Measurements from ENCODE around the gene SULT1C4. TPM values are rescaled to one million over a fixed set of nuclear protein-coding genes. Genes with fewer than 3 reads are reported as not detected.

SULT1C4 gene
- total RNA-seq, 4 donors from 2014 or later: 12.0 to 33.4 (median 13.2) TPM

DNA sequence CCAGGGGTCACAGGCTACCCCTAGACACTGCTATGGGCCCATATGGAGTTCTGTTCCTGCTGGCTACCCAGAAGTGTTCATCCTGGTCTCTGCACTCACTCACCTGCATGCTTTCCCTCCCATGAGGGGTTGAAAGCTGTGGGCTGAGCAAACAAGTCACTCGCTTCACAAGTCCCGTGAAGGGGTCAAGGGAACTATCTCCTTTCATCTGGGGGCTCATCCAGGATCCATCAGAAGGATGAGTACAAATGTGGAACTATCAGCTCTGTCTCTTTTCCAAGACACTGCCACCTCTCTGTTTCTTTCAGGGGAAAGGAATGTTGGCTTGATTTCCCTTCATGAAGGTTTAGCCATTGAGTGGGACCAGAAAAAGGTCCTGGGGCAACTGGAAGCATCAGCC is 21.7 kb downstream of the SULT1C4 start:
- intact Hi-C loops (cut with DNase I; ENCODE audit: low total_unique reads): no loop called here
- H3K27me3 ChIP-seq: no peaks in the 10 kb centered on the region
- H3K36me3 ChIP-seq: no peaks in the 10 kb centered on the region
- TF ChIP-seq, protein P1, sequence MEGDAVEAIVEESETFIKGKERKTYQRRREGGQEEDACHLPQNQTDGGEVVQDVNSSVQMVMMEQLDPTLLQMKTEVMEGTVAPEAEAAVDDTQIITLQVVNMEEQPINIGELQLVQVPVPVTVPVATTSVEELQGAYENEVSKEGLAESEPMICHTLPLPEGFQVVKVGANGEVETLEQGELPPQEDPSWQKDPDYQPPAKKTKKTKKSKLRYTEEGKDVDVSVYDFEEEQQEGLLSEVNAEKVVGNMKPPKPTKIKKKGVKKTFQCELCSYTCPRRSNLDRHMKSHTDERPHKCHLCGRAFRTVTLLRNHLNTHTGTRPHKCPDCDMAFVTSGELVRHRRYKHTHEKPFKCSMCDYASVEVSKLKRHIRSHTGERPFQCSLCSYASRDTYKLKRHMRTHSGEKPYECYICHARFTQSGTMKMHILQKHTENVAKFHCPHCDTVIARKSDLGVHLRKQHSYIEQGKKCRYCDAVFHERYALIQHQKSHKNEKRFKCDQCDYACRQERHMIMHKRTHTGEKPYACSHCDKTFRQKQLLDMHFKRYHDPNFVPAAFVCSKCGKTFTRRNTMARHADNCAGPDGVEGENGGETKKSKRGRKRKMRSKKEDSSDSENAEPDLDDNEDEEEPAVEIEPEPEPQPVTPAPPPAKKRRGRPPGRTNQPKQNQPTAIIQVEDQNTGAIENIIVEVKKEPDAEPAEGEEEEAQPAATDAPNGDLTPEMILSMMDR (IDR thresholded peaks at IDR 0.05): no peak
- TF ChIP-seq POLR2A (IDR thresholded peaks at IDR 0.05): no peak
- no peaks in the 10 kb centered on the region for H3K4me1 ChIP-seq
- H3K4me3 ChIP-seq: no peak overlapping the region
- no peak for DNase-seq
- no peak overlapping the region for H3K27ac ChIP-seq
- H3K9me3 ChIP-seq: no peaks in the 10 kb centered on the region

DNA sequence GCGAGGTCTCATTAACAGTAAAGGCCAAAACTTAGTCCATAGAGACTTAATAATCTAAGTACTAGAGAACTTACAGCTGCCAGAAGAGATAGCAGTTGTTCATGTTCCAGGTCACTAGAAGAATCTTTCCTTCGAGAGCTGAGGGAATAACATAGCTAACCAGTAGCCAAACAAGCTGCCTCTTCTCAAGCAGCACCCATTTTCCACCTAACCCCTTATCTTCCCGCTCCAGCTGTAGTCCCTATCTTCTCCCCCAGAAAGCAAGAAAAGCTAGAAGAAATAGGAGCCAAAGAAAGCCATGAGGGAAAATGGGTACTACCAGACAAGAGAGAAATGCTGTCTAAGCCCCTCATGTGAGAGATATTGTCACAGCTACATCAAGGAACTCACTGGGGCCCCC is 24.0 kb downstream of the SULT1C4 start:
- no peak for TF ChIP-seq POLR2A (IDR thresholded peaks at IDR 0.05)
- TF ChIP-seq, protein P1 (IDR thresholded peaks at IDR 0.05): no peak
- no peaks in the 10 kb centered on the region for H3K36me3 ChIP-seq
- H3K27ac ChIP-seq: no peak overlapping the region
- DNase-seq: no peak
- no peaks in the 10 kb centered on the region for H3K9me3 ChIP-seq
- no peaks in the 10 kb centered on the region for H3K27me3 ChIP-seq
- H3K4me3 ChIP-seq: no peak overlapping the region
- intact Hi-C loops (cut with DNase I; ENCODE audit: low total_unique reads): no loop called here
- H3K4me1 ChIP-seq: no peaks in the 10 kb centered on the region

DNA sequence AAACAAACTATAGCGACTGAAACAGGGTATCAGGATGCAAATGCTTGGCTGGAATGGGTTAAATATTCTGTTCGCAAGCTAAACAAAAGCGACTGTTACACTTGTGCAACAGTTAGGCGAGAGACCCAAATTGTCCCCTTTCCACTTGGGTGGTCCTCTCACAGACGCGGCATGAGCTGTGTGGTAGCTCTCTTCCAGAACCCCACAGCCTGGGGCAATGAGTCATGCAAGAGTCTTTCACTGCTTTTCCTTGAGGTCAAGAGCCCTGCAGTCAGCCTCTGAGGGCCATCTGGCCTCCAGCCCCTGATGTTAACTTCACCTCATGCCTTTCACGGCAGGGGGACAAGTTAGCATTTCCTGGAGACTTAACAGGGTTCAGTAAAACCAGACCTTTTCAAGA is 25.7 kb downstream of the SULT1C4 start:
- H3K4me1 ChIP-seq: no peaks in the 10 kb centered on the region
- intact Hi-C loops (cut with DNase I; ENCODE audit: low total_unique reads): no loop called here
- no peak overlapping the region for H3K4me3 ChIP-seq
- H3K27ac ChIP-seq: no peak overlapping the region
- TF ChIP-seq POLR2A (IDR thresholded peaks at IDR 0.05): no peak
- TF ChIP-seq, protein P1 (IDR thresholded peaks at IDR 0.05): no peak
- no peaks in the 10 kb centered on the region for H3K9me3 ChIP-seq
- no peak for DNase-seq
- H3K36me3 ChIP-seq: no peaks in the 10 kb centered on the region
- H3K27me3 ChIP-seq: no peaks in the 10 kb centered on the region

DNA sequence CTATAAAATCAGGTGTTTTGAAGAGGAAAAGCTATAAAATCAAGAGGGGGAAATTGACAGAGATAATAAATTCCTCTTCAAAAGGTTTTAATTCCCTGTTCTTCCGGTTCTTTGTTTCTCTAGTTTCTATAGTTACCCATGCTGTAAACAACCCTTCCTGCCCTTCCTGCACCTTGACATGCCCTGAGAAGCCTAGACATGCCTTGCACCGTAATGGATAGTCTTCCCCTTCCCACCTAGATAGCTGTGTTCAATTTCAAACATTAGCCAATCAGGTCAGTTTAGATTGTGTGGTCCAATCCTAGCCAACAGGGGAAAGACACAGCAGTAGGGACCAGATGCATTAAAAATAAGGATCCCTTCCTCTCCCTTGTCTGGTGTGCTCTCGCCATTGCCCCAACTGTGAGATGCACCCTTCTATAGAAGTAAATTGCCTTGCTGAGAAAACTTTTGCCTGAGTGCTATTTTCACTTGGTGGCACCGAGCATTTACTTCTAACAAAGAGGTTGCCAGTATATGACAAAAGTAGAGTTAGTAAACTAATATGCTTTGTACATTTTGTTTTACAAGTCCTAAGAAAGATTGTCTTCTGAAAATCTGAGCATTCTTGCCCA is 27.1 kb downstream of the SULT1C4 start:
- TF ChIP-seq, protein P1 (IDR thresholded peaks at IDR 0.05): no peak
- no peak for TF ChIP-seq POLR2A (IDR thresholded peaks at IDR 0.05)
- intact Hi-C loops (cut with DNase I; ENCODE audit: low total_unique reads): no loop called here

DNA sequence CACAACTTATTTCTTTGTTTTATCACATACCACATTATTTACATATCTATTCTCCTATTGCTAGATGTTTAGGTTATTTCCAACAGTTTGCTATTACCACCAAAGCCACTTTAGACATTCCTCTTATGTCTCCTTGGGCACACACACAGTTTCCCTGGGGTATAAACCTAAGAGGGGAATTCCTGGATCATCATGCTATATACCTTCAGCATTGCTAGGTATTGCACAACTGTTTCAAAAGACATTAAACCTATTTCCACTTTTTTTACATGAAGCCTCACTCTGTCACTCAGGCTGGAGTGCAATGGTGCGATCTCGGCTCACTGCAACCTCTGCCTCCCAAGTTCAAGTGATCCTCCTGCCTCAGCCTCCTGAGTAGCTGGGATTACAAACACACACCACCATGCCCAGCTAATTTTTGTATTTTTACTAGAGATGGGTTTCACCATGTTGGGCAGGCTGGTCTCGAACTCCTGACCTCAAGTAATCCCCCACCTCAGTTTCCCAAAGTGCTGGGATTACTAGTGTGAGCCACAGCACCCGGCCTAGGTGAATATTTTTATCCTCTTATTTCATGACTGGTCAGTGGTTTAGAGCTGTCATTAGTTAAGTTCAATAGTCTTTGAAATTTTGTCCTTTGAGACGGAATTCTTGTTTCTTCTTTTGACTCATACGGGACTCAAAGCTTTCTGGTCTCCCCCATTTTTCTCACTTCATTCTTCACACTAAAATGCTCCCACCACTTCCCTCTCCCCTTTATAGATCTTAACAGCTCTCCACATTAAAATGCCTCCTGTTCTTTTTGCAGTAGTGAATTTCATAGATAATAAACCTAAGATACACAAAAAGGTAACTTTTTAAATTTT is 30.3 kb downstream of the SULT1C4 start:
- Histone ChIP-seq H3K36me3 (no peaks in the 10 kb centered on the region), H3K27ac (no peak overlapping the region), H3K4me1 (no peaks in the 10 kb centered on the region), H3K9me3 (no peaks in the 10 kb centered on the region), H3K27me3 (no peaks in the 10 kb centered on the region), H3K4me3 (no peak overlapping the region)
- no peak for DNase-seq
- intact Hi-C loops (cut with DNase I; ENCODE audit: low total_unique reads): no loop called here
- no peak for TF ChIP-seq POLR2A (IDR thresholded peaks at IDR 0.05)
- TF ChIP-seq, protein P1 (IDR thresholded peaks at IDR 0.05): no peak

More for the DNA sequence above, 27.1 kb downstream of the SULT1C4 start:
- no peaks in the 10 kb centered on the region for H3K36me3 ChIP-seq
- H3K27me3 ChIP-seq: no peaks in the 10 kb centered on the region
- no peak overlapping the region for H3K4me3 ChIP-seq
- no peak overlapping the region for H3K27ac ChIP-seq
- no peak for DNase-seq
- no peaks in the 10 kb centered on the region for H3K4me1 ChIP-seq
- no peaks in the 10 kb centered on the region for H3K9me3 ChIP-seq

All from uterus (tissue), 4 donors.